Caco-2 (cell line): ENCODE data around the gene FN1. TPM values are rescaled to one million over a fixed set of nuclear protein-coding genes. Genes with fewer than 3 reads are reported as not detected.

ENCODE experiments used
- BruUV-seq: library from RNA; stranded (reverse); fragments of 400-500 nt; replicated peaks from 2 replicates; lab custom pipeline; 2021; lab: Mats Ljungman, UMichigan
- CTCF ChIA-PET: fragments of 300-600 bp; sonication (Branson Sonifier 250); formaldehyde crosslinking; loops from one replicate; lab custom pipeline; 2022; ENCODE audit warnings: antibody characterized with exemption; lab: Charles Lee
- POLR2A ChIA-PET: fragments of 300-600 bp; sonication (Branson Sonifier 250); formaldehyde crosslinking; loops from one replicate; lab custom pipeline; 2022; ENCODE audit warnings: antibody characterized with exemption; lab: Charles Lee
- DNase-seq, 2 experiments: peaks; one replicate each; pipeline versions ENCODE4 v3.0.0 to v3.0.0-alpha.2; 2020 to 2022
- H3K27me3 ChIP-seq: replicated peaks from 2 replicates; pipeline ENCODE4 v1.6.0; 2011; ENCODE audit warnings: low read length; ENCODE audit not compliant: control insufficient read depth, insufficient read depth
- H3K36me3 ChIP-seq: 2 replicates; pipeline ENCODE4 v1.5.1; 2011; ENCODE audit warnings: low read length; ENCODE audit not compliant: control insufficient read depth, insufficient read depth
- H3K4me1 ChIP-seq: fragments of 250-450 bp; sonication (Bioruptor Pico); 2 replicates; pipeline ENCODE4 v1.5.1; 2020; ENCODE audit warnings: mild to moderate bottlenecking
- H3K4me3 ChIP-seq: 2 replicates; pipeline ENCODE4 v1.5.1; 2011; ENCODE audit warnings: low read depth, mild to moderate bottlenecking, control low read depth, low read length
- H3K9me3 ChIP-seq: fragments of 250-450 bp; sonication (Bioruptor Pico); 2 replicates; pipeline ENCODE4 v1.5.1; 2020; ENCODE audit warnings: mild to moderate bottlenecking, moderate library complexity
- H3K27ac Mint-ChIP-seq: one replicate; pipeline ENCODE4 v1.8.0; 2022; ENCODE audit warnings: mixed read lengths; ENCODE audit not compliant: unreplicated experiment
- H3K27me3 Mint-ChIP-seq: one replicate; pipeline ENCODE4 v1.8.0; 2022; ENCODE audit warnings: mixed read lengths; ENCODE audit not compliant: insufficient read depth, unreplicated experiment
- H3K36me3 Mint-ChIP-seq: one replicate; pipeline ENCODE4 v1.8.0; 2022; ENCODE audit warnings: mild to moderate bottlenecking, mixed read lengths; ENCODE audit not compliant: insufficient read depth, unreplicated experiment
- H3K4me1 Mint-ChIP-seq: one replicate; pipeline ENCODE4 v1.8.0; 2022; ENCODE audit warnings: low read depth, mixed read lengths; ENCODE audit not compliant: unreplicated experiment
- H3K4me3 Mint-ChIP-seq: one replicate; pipeline ENCODE4 v1.8.0; 2022; ENCODE audit warnings: mild to moderate bottlenecking, moderate library complexity, mixed read lengths; ENCODE audit not compliant: unreplicated experiment
- H3K9me3 Mint-ChIP-seq: one replicate; pipeline ENCODE4 v1.8.0; 2022; ENCODE audit warnings: mixed read lengths; ENCODE audit not compliant: unreplicated experiment
- intact Hi-C: fragments of 100-400 bp; cut with micrococcal nuclease; formaldehyde crosslinking; loops from one replicate; pipeline ENCODE4 v1.10.0; 2022; ENCODE audit not compliant: unreplicated experiment
- total RNA-seq: library from RNA; stranded (reverse); gene quantifications from 2 replicates; pipeline ENCODE4 v1.2.3, GENCODE V29; 2022
- TF ChIP-seq, protein P1 (sequence below), 2 experiments: fragments of 200-600 bp in 1 of 2; IDR thresholded peaks; 1 replicate in 1 of 2; 2 replicates in 1 of 2; pipeline versions ENCODE4 v1.5.1 to v1.8.0; 2011 to 2022; ENCODE audit warnings: antibody characterized with exemption in 1 of 2, control low read depth in 1 of 2, inconsistent platforms in 1 of 2, low read depth in 1 of 2, low read length in 1 of 2, mild to moderate bottlenecking in 1 of 2, moderate library complexity in 1 of 2; ENCODE audit not compliant: insufficient read depth in 1 of 2, severe bottlenecking in 1 of 2, unreplicated experiment in 1 of 2

Gene FN1
- total RNA-seq, 1 experiment from 2014 or later: 3,805 TPM

DNA sequence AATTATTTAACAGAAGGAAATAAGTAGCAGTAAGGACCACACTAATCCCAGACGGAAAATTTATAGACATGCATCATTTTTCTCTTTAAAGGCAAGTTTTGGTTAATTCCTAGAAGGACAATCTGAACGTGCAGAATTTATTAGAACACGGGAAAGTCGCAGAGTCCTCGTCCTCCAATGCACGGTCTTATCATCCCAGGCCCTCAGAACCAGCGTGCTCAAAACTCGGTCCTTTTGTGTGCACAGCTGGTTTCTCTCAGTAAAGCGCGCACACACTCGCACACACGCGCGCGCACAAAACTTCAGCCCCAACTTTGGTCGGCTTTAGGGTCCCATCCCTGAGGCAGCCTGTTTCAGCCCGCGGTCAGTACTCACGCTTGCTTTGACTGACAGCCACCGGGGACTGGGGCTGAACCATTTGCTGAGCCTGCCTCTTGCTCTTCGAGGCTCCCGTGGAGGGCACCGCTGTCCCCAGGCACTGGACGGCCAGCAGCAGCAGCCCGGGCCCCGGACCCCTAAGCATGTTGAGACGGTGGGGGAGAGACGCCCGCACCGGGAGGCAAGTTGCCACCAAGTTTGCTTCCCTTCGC lies 493 bp downstream of the FN1 start:
- Mint-ChIP-seq H3K36me3 (peaks cover 68% of the 10 kb centered on the region), H3K9me3 (no peaks in the 10 kb centered on the region), H3K4me3 (peak overlapping the region; percentile 84), H3K4me1 (peaks cover 32% of the 10 kb centered on the region), H3K27ac (peak overlapping the region; percentile 94), H3K27me3 (no peaks in the 10 kb centered on the region)
- H3K4me3 ChIP-seq: peak overlapping the region; percentile 99
- BruUV-seq: no TSS peak
- ChIA-PET CTCF (interaction anchor here (0.6 kb wide), 1 partner anchor 23 kb away, joined by 3 read pairs; no protein-coding TSS in a partner anchor), POLR2A (interaction anchor here (0.9 kb wide), 1 partner anchor 184 kb away, joined by 5 read pairs; no protein-coding TSS in a partner anchor)
- TF ChIP-seq, protein P1, sequence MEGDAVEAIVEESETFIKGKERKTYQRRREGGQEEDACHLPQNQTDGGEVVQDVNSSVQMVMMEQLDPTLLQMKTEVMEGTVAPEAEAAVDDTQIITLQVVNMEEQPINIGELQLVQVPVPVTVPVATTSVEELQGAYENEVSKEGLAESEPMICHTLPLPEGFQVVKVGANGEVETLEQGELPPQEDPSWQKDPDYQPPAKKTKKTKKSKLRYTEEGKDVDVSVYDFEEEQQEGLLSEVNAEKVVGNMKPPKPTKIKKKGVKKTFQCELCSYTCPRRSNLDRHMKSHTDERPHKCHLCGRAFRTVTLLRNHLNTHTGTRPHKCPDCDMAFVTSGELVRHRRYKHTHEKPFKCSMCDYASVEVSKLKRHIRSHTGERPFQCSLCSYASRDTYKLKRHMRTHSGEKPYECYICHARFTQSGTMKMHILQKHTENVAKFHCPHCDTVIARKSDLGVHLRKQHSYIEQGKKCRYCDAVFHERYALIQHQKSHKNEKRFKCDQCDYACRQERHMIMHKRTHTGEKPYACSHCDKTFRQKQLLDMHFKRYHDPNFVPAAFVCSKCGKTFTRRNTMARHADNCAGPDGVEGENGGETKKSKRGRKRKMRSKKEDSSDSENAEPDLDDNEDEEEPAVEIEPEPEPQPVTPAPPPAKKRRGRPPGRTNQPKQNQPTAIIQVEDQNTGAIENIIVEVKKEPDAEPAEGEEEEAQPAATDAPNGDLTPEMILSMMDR (IDR thresholded peaks at IDR 0.05; ENCODE audit: insufficient read depth in 1 of 2, low read depth in 1 of 2, low read length in 1 of 2, severe bottlenecking in 1 of 2, unreplicated experiment in 1 of 2): no peak
- peaks cover 38% of the 10 kb centered on the region for H3K4me1 ChIP-seq
- H3K9me3 ChIP-seq: no peaks in the 10 kb centered on the region
- no peak for DNase-seq
- peaks cover 7% of the 10 kb centered on the region for H3K36me3 ChIP-seq
- no peaks in the 10 kb centered on the region for H3K27me3 ChIP-seq
- intact Hi-C loops: loop anchor here (5.0 kb wide), 3 partner anchors 277 to 577 kb away; partner anchors contain the start of gene MREG

DNA sequence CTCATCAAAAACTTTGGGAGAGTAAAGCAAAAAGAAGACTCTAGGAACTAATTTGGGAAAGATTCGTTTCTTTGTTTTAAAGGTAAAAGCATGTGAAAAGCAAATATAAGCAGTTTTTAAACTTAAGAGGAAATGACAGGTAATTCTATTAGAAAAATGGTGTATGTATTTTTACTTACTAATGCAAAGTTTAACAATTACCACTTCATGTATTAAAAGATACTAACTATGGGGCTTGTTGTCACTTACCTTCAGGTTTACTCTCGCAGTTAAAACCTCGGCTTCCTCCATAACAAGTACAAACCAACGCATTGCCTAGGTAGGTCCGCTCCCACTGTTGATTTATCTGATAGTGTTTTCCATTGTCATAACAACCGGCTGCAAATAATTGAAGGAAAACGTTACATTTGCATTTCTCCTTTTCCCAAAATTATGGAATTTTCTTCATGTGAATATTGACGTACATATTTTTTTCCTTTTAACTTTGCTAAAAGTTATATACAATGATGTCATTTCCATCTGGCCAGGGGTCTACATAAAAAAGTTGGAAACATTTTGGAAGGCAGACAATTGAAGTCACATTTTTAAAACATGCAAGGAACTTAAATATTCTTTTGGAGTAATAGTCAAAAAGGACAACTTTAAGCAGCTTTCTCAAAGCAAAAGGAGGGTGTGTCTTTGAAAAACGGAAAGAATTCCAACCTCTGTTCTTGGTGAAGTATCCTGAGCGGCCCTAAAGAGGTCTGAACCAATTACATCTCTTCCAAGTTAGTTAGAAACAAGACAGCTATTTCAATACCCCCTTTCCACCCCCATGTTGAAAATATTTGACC lies 1.2 kb downstream of the FN1 start:
- peaks cover 32% of the 10 kb centered on the region for H3K4me1 Mint-ChIP-seq
- Histone ChIP-seq H3K4me1 (peaks cover 31% of the 10 kb centered on the region), H3K4me3 (peak overlapping the region; percentile 99), H3K9me3 (no peaks in the 10 kb centered on the region), H3K27me3 (no peaks in the 10 kb centered on the region), H3K36me3 (peaks cover 7% of the 10 kb centered on the region)
- no peaks in the 10 kb centered on the region for H3K9me3 Mint-ChIP-seq
- H3K27me3 Mint-ChIP-seq: no peaks in the 10 kb centered on the region
- peak overlapping the region; percentile 94 for H3K27ac Mint-ChIP-seq
- ChIA-PET CTCF (interaction anchor here (0.6 kb wide), 1 partner anchor 24 kb away, joined by 3 read pairs; no protein-coding TSS in a partner anchor), POLR2A (interaction anchor here (0.6 to 0.9 kb wide), 2 partner anchors 184 to 382 kb away, joined by 3 to 5 read pairs; no protein-coding TSS in a partner anchor)
- peak overlapping the region; percentile 84 for H3K4me3 Mint-ChIP-seq
- intact Hi-C loops: loop anchor here (5.0 kb wide), 3 partner anchors 278 to 578 kb away; partner anchors contain the start of gene MREG
- H3K36me3 Mint-ChIP-seq: peaks cover 75% of the 10 kb centered on the region
- TF ChIP-seq, protein P1 (IDR thresholded peaks at IDR 0.05; ENCODE audit: insufficient read depth in 1 of 2, low read depth in 1 of 2, low read length in 1 of 2, severe bottlenecking in 1 of 2, unreplicated experiment in 1 of 2): no peak
- BruUV-seq: TSS peak; percentile 57
- no peak for DNase-seq
